GM21423 (cell line): ENCODE data around the gene ARFIP2.
"Not testable (repeated sequence)": the region's sequence is repeated elsewhere in the genome, so short reads cannot be mapped to it uniquely, and the experiment has no call there.

Source experiments
- ATAC-seq: cut with Tn5 transposase; IDR thresholded peaks from one replicate; pipeline ENCODE4 v1.9.1; 2021; ENCODE audit warnings: mild to moderate bottlenecking, moderate library complexity; ENCODE audit not compliant: unreplicated experiment

Gene ARFIP2

DNA sequence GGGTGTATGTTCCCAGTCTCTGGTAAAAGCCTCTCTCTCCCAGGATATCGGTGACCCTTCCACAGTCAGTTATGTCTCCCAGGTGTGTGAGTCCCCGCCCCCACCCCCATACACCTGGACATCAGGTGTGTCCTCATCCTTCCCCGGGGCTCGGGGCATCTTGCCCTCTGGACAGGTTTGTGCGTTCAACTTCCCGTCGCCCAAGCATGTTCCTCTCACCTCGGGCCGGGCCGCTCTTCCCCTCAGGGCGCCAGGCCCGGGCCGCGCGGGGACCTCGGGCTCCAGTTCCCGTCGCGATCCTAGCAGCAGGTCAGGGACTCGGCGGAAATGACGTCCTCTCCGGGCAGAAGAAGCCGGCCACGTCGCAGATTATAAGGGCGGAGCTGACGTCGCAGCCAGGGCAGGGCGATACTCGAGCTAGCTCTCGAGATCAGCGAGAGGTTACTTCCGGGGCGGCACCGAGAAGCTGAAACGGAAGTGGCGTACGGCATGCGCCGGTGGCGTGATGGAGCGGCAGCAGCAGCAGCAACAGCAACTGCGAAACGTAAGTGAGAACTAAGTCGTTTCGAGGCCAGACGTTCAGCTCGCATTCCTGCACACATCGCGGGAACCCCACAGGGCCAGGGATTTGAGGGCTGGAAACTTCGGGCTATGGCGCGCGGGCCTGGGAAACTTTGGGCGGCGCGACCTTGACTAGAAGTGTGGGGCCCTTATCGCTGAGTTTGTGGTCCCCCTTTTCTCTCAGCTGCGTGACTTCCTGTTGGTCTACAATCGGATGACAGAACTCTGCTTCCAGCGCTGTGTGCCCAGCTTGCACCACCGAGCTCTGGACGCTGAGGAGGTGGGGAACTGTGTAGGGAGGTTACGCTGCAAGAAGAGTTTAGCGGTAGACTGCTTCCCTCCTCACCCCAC lies at the start of gene ARFIP2, which contains the start of gene TIMM10B:
TSS of gene ARFIP2 (minus strand) at position 320 of the 912 bp plus-strand sequence. CDS start 910 bp downstream, outside the sequence.
TSS of gene TIMM10B (plus strand) at position 490 of the 912 bp plus-strand sequence. CDS start at position 506, 16 bp downstream.
- ATAC-seq = peak; percentile 98

DNA sequence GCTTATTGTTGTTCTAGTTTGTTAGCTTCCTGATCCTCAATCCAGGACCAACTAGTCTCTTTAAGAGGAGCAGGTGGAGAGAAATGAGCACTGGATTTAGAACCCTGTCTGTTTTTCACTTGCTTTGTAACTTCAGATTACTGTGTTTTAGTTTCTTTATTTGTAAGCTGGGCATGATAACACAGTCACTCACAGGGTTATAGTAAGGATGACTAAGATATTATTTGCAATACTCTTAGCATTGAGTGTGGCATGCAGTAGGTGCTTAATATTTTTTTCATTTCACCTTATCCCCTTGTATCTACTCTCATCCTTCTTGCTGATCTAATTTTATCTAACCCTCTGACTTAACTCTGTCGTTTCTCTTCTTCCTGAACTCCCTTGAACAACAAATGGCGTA lies 49.7 kb upstream of the ARFIP2 start:
- no peak for ATAC-seq

GRCh38 chr11:6529266-6529665 lies 48.1 kb upstream of the ARFIP2 start:
- ATAC-seq = no peak

DNA sequence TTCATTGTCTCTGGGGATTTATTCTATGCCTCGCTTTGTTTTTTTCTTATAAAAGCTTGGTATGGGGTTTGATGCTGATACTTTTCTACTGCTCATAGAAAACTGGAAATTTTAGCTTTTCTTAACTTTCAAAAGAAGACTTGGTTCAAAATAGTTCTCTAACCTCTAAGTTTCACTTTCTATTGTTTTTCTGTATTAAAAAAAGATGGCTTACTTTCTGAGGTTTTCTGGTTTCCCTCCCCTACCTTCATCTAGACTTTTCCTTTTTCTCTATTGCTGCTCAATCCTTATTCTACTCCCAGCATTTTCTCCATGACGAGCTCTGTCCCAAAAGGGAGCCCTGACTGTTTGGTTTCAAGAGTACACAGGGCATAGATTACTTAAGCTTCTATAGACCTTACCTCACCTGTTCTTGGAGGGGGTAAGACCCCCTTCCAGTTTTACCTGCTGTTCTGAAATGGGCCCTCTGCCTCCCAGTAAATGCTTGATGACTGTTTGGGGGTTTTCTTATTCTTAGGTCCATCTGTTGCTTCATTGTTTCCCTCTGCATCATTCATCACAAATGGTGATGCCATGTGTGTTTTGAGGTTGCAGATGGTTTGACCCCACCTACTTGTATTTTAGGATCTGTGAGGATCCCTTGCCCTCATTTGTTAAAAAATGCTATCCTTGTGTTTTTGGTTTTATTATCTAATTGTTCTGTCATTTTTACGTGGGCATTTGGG lies 45.4 kb upstream of the ARFIP2 start:
- ATAC-seq = peak; percentile 64

GRCh38 chr11:6523253-6523652 lies 42.1 kb upstream of the ARFIP2 start:
- no peak for ATAC-seq

DNA sequence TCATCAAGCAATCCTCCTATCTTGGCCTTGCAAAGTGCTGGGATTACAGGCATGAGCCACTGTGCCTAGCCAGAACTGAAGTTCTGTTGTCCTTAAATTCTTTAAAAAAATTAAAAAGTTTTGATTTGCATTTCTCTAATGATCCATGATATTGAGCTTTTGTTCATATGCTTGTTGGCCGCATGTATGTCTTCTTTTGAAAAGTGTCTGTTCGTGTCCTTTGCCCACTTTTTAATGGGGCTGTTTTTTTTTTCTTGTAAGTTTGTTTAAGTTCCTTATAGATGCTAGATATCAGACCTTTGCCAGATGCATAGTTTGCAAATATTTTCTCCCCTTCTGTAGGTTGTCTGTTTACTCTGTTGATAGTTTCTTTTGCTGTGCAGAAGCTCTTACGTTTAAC lies 40.8 kb upstream of the ARFIP2 start:
- not testable (repeated sequence) for ATAC-seq

DNA sequence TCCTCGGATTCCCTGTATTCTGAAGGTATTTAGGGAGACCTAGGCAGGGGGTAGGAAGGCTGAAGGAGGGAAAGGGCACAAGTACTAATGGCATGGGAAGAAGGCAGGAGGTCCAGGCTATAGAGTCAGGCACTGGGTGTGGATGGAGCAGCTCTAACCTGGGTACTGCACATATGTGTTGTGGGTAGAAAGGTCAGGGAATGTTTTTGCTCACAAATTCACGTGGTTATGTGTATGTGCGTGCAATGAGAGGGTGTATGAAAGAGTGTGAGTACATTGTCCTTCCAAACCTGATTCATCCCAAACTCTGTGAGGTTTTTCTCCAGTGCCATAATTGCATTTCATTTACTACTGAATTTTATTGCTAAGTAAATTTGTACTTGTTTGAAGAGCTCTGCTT lies 39.1 kb upstream of the ARFIP2 start:
- ATAC-seq = no peak

DNA sequence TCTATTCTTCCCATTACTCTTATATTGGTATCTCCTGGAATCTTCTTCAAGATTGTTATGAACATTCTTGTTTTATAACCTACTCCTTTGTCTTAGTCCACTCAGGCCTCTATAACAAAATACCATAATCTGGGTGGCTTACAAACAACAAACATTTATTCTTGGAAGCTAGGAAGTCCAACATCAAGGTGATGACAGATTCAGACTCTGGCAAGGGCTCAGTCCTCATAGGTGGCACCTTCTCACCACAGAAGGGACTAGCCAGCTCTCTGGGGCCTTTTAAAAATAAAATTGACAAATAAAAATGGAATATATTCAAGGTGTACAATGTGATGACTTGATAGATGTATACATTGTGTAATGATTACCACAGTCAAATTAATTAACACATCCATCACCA lies 35.7 kb upstream of the ARFIP2 start:
- no peak for ATAC-seq

GRCh38 chr11:6505577-6506240 lies 24.6 kb upstream of the ARFIP2 start:
- ATAC-seq = peak; percentile 58

GRCh38 chr11:6504166-6504565 lies 23.0 kb upstream of the ARFIP2 start:
- no peak for ATAC-seq

DNA sequence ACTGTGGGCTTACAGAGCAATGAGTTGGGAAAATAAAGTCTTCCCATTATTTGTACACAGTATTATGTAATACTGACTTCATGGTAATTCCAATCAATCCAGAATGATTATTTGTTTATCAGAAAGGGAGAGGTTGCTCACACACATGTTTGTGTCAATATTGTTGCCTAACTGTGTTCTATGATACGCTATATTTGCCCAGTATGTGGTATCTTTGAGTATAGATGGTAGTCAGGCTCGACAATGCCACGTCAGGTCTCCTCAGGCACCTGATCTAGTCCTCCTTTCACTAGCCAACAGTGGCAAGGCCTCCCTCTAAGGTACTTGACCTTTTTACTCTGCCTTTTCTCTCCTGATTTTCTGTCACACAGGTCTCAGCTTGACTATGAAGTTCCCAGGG lies 21.3 kb upstream of the ARFIP2 start:
- no peak for ATAC-seq

GRCh38 chr11:6498544-6498943 lies 17.4 kb upstream of the ARFIP2 start:
- ATAC-seq = no peak

GRCh38 chr11:6498121-6498520 lies 17.0 kb upstream of the ARFIP2 start:
- no peak for ATAC-seq

DNA sequence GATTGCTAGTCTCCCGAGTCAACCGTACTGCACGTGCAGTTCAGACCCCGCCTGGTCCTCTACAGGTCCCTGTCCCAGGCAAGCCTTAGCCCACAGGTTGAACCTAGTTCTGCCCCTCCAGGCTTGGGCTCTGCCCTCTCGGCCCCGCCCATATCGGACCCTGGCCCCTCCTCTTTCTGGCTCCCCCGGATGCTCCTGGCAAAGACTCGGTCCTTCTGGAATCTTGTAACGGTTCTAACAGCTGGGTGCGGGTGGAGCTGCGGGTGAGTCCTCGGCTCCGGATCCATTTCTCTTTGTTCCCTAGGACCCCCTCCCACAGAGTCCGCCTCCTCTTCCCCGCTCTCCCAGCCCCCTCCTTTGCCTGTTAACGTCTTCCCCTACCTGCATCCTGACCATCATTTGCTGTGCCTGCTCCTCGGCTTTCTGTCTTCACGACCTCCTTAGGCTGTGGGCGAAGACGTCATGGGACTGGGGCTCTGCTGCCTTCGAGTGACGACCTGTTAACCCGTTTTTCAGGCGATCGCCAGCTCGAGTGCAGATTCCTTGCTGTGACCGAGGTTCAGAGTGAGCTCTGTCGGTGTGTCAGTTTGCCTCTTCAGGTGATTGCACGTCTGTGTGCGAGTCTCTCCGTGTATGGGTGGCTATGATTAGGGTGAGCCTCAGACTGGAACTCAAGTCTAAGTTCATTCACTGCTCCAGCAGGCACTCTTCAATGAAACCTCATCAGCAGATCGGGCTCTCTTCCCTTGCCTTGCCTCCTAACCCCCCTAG lies 16.1 kb upstream of the ARFIP2 start, which contains the start of gene DNHD1:
TSS of gene DNHD1 (plus strand) at position 212 of the 771 bp plus-strand sequence. CDS start 936 bp downstream, outside the sequence.
- ATAC-seq = no peak

GRCh38 chr11:6489306-6489705 lies 8.2 kb upstream of the ARFIP2 start:
- no peak for ATAC-seq

DNA sequence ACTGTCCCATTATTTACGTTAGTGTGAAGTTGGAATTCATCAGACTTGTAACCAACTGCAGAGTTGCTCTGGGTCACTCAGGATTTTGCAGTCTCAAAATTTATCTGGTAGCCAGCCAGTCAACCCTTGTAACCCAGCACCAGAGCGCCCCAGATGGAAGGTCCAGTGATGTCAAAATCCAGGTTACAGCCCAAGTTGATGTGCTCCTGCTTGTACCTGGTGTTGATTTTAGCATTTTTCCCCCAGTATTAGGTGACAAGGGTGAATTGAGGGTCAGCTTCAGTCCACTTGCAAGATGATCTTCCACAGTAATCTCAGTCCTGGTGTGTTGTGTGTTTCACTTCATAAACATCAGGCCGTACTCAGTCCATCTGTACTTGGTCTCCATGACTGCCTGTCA lies 7.7 kb upstream of the ARFIP2 start:
- ATAC-seq = no peak

DNA sequence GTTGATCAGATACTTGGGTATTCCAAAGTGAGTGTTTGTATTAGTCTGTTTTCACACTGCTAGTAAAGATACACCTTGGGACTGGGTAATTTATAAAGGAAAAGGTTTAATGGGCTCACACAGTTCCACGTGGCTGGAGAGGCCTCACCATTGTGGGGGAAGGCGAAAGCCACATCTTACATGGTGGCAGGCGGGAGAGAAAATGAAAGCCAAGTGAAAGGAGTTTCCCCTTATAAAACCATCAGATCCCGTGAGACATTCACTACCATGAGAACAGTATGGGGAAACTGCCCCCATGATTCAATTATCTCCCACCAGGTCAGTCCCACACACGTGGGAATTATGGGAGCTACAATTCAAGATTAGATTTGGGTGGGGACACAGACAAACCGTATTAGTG lies 7.2 kb upstream of the ARFIP2 start:
- no peak for ATAC-seq

DNA sequence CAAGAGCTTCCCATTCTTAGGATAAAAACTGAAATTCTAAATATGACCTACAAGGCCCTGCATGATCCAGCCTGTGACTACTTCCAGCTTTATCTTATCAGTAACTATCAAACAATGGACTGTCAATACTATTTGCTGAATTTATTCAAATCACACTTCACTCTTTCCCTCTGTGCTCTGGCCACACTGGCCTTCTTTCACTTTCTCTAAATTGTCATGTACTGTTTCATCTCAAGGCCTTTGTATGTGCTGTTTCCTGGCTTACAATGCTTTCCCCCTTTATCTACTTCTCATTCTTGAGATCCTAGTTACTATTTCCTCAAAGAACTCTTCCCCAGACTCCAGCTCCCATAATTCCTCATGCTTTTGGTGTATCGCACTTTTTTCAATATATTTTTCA lies 5.8 kb upstream of the ARFIP2 start:
- no peak for ATAC-seq

DNA sequence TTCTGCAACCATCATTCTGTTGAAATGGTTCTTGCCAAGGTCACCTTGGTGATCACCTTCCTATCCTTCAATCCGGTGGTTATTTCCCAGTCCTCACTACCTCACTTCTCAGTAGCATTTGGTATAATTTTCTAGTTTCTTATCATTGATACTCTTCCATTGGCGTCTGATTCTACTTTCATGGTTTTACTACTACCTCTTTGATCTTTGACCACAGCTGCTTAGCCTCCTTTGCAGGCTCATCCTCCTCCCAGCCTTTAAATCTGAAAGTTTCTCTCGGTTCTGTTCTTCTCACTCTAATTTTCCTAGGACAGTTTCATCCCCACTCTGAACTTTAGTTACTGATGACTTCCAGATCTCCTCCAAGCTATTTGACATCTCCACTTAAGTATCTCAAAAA lies 5.1 kb upstream of the ARFIP2 start:
- ATAC-seq = no peak

DNA sequence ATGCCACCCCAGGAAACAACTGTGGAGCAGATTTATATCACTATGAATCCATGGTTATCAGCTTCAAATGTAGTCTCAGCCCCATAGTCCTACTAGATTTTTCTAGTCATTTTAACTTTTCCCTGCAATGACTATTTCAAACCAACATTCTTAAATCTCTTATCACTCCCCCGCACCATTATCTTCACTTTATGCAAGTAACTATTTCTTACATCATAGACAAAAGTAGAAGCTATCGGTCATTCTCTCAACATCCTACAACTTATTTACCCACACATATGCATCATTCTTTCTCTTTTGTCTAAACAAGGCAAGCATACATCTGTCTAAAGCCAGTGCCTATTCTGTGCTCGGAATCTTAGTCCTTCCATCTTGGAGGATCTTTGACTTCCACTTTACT lies 4.5 kb upstream of the ARFIP2 start:
- ATAC-seq = no peak
